Gastrocnemius medialis (tissue), 4 donors: ENCODE measurements around the gene SLC35D3.

Source experiments
- CTCF ChIP-seq, 5 experiments: fragments of 450-650 bp in 3 of 5; fragments of 200-600 bp in 2 of 5; sonication (generic) in 2 of 5; IDR thresholded peaks in 4 of 5; conservative IDR thresholded peaks in 1 of 5; 1 replicate in 4 of 5; 2 replicates in 1 of 5; pipeline ENCODE4 v1.5.1; 2016 to 2019; ENCODE audit warnings: antibody characterized with exemption in 5 of 5, mild to moderate bottlenecking in 3 of 5, moderate library complexity in 3 of 5
- POLR2A ChIP-seq, 2 donors: fragments of 450-650 bp; IDR thresholded peaks; one replicate each; pipeline ENCODE4 v1.6.1; 2017; ENCODE audit warnings: antibody characterized with exemption in 2 of 2, mild to moderate bottlenecking in 2 of 2, moderate library complexity in 2 of 2

- TF ChIP-seq CTCF (IDR thresholded peaks at IDR 0.05 in 4 of 5, conservative IDR thresholded peaks at IDR 0.05 in 1 of 5) (no peak), POLR2A (IDR thresholded peaks at IDR 0.05) (no peak)
Measured at GRCh38 chr6:136922685-136923006, 545 bp downstream of the SLC35D3 start.
